Bronchial epithelial cell (primary cell): ENCODE data around the gene AUH. TPM values are rescaled to one million over a fixed set of nuclear protein-coding genes. Genes with fewer than 3 reads are reported as not detected.

Experiments used
- DNase-seq: peaks from one replicate; pipeline ENCODE4 v3.0.0-alpha.2; 2010; ENCODE audit warnings: low read depth
- FAIRE-seq: peaks from 2 replicates; lab custom pipeline; 2011; peaks lifted over from hg19 to GRCh38; lab: Jason Lieb, UNC
- H3K27me3 ChIP-seq: 2 replicates; pipeline ENCODE4 v1.5.1; 2011; ENCODE audit warnings: low read length; ENCODE audit not compliant: control insufficient read depth, insufficient read depth
- H3K36me3 ChIP-seq: 2 replicates; pipeline ENCODE4 v1.5.1; 2011; ENCODE audit warnings: low read length; ENCODE audit not compliant: control insufficient read depth, insufficient read depth
- H3K4me3 ChIP-seq: 2 replicates; pipeline ENCODE4 v1.5.1; 2011; ENCODE audit warnings: mild to moderate bottlenecking, low read depth, low read length, control low read depth
- CTCF ChIP-seq: IDR thresholded peaks from 2 replicates; pipeline ENCODE4 v1.5.1; 2011; ENCODE audit warnings: mild to moderate bottlenecking, moderate library complexity, low read length, control low read depth, inconsistent platforms; ENCODE audit not compliant: insufficient read depth, severe bottlenecking
- total RNA-seq: library from RNA; depleted of rRNA; stranded (reverse); fragments of >200 nt; gene quantifications from 2 replicates; pipeline ENCODE4 v1.2.1, GENCODE V29; 2014

The AUH gene
- total RNA-seq, 1 donor from 2014 or later: 16.8 TPM

GRCh38 chr9:91176426-91176825 is 185.3 kb downstream of the AUH start:
- DNase-seq (no peak), FAIRE-seq (no peak)
- no peaks in the 10 kb centered on the region for H3K36me3 ChIP-seq
- TF ChIP-seq CTCF: no peak
- no peak overlapping the region for H3K4me3 ChIP-seq
- H3K27me3 ChIP-seq: no peaks in the 10 kb centered on the region

GRCh38 chr9:91174772-91175171 is 186.9 kb downstream of the AUH start:
- Histone ChIP-seq H3K27me3 (no peaks in the 10 kb centered on the region), H3K36me3 (no peaks in the 10 kb centered on the region), H3K4me3 (no peak overlapping the region)
- FAIRE-seq (no peak), DNase-seq (no peak)
- TF ChIP-seq CTCF: no peak

GRCh38 chr9:91172329-91172728 is 189.4 kb downstream of the AUH start:
- H3K4me3 ChIP-seq: no peak overlapping the region
- TF ChIP-seq CTCF: no peak
- H3K27me3 ChIP-seq: no peaks in the 10 kb centered on the region
- H3K36me3 ChIP-seq: no peaks in the 10 kb centered on the region
- FAIRE-seq (no peak), DNase-seq (no peak)

GRCh38 chr9:91170951-91171350 is 190.8 kb downstream of the AUH start:
- Histone ChIP-seq H3K27me3 (no peaks in the 10 kb centered on the region), H3K36me3 (no peaks in the 10 kb centered on the region), H3K4me3 (no peak overlapping the region)
- FAIRE-seq (no peak), DNase-seq (no peak)
- no peak for TF ChIP-seq CTCF

- Histone ChIP-seq H3K27me3 (no peaks in the 10 kb centered on the region), H3K4me3 (no peak overlapping the region), H3K36me3 (no peaks in the 10 kb centered on the region)
- no peak for TF ChIP-seq CTCF
- DNase-seq: peak; percentile 80
- no peak for FAIRE-seq
These were observed 194.8 kb downstream of the AUH start for GRCh38 chr9:91166796-91167366.
